Endothelial cell of umbilical vein (primary cell): ENCODE data around the gene P3H2. TPM values are rescaled to one million over a fixed set of nuclear protein-coding genes. Genes with fewer than 3 reads are reported as not detected.

Experiments used
- BruUV-seq: library from RNA; stranded (reverse); fragments of 400-500 nt; replicated peaks from 2 replicates; lab custom pipeline; 2021; lab: Mats Ljungman, UMichigan
- CTCF ChIA-PET: fragments of 300-600, 350-600 bp; sonication (Branson Sonifier 250); formaldehyde crosslinking; loops from one replicate; lab custom pipeline; 2021; ENCODE audit warnings: antibody characterized with exemption, inconsistent platforms; lab: Charles Lee
- POLR2A ChIA-PET: fragments of 300-600, 350-600 bp; sonication (Branson Sonifier 250); formaldehyde crosslinking; loops from one replicate; lab custom pipeline; 2021; ENCODE audit warnings: antibody characterized with exemption, inconsistent platforms; lab: Charles Lee
- DNase-seq: peaks from one replicate; pipeline ENCODE4 v3.0.0-alpha.2; 2011; ENCODE audit warnings: low read depth, low spot score
- FAIRE-seq: peaks from 2 replicates; lab custom pipeline; 2011; peaks lifted over from hg19 to GRCh38; lab: Jason Lieb, UNC
- H2AFZ ChIP-seq: 2 replicates; pipeline ENCODE4 v1.6.0; 2012; ENCODE audit warnings: low read depth, low read length, control low read depth, inconsistent platforms
- H3K27ac ChIP-seq: 2 replicates; pipeline ENCODE4 v1.5.1; 2011; ENCODE audit warnings: low read depth, mild to moderate bottlenecking, control low read depth, low read length, moderate library complexity; ENCODE audit not compliant: insufficient read depth
- H3K27me3 ChIP-seq, 2 experiments: 2 replicates each; pipeline versions ENCODE4 v1.6.0 to v1.6.1; 2011; ENCODE audit warnings: low read length in 2 of 2, mixed read lengths in 1 of 2; ENCODE audit not compliant: control insufficient read depth in 2 of 2, insufficient read depth in 2 of 2
- H3K36me3 ChIP-seq, 2 experiments: 2 replicates in 1 of 2; 3 replicates in 1 of 2; pipeline ENCODE4 v1.5.1; 2011; ENCODE audit warnings: low read length in 2 of 2, mild to moderate bottlenecking in 1 of 2, moderate library complexity in 1 of 2; ENCODE audit not compliant: control insufficient read depth in 2 of 2, insufficient read depth in 2 of 2; ENCODE audit errors: extremely low read depth in 1 of 2
- H3K4me1 ChIP-seq: 3 replicates; pipeline ENCODE4 v1.5.1; 2011; ENCODE audit warnings: mild to moderate bottlenecking, low read length; ENCODE audit not compliant: control insufficient read depth, insufficient read depth; ENCODE audit errors: extremely low read depth
- H3K4me2 ChIP-seq: 2 replicates; pipeline ENCODE4 v1.6.1; 2011; ENCODE audit warnings: low read length, control low read depth, mixed read lengths; ENCODE audit not compliant: insufficient read depth
- H3K4me3 ChIP-seq, 3 experiments: fragments of 200-600 bp in 1 of 3; sonication (generic), shearing (Covaris generic) in 1 of 3; replicated peaks in 1 of 3; 2 replicates each; pipeline ENCODE4 v1.5.1; 2011 to 2016; ENCODE audit warnings: control low read depth in 3 of 3, low read length in 3 of 3, mild to moderate bottlenecking in 2 of 3, inconsistent platforms in 1 of 3, low read depth in 1 of 3, moderate library complexity in 1 of 3; ENCODE audit not compliant: insufficient read depth in 1 of 3
- H3K79me2 ChIP-seq: 2 replicates; pipeline ENCODE4 v1.6.0; 2012; ENCODE audit warnings: low read length, inconsistent platforms; ENCODE audit not compliant: control insufficient read depth, insufficient read depth
- H3K9ac ChIP-seq: replicated peaks from 2 replicates; pipeline ENCODE3; 2011; ENCODE audit warnings: low read length, control low read depth; ENCODE audit not compliant: insufficient read depth; ENCODE audit errors: extremely low read depth
- H3K9me1 ChIP-seq: replicated peaks from 3 replicates; pipeline ENCODE4 v1.6.0; 2011; ENCODE audit warnings: mild to moderate bottlenecking, low read length; ENCODE audit not compliant: control insufficient read depth, insufficient read depth; ENCODE audit errors: extremely low read depth
- H3K9me3 ChIP-seq: replicated peaks from 2 replicates; pipeline ENCODE4 v1.5.1; 2012; ENCODE audit warnings: low read length, inconsistent platforms; ENCODE audit not compliant: control insufficient read depth, insufficient read depth
- H4K20me1 ChIP-seq: replicated peaks from 2 replicates; pipeline ENCODE3; 2011; ENCODE audit warnings: mild to moderate bottlenecking, low read length; ENCODE audit not compliant: control insufficient read depth, insufficient read depth; ENCODE audit errors: extremely low read depth
- EZH2 ChIP-seq: IDR thresholded peaks from 2 replicates; pipeline ENCODE4 v1.6.1; 2012; ENCODE audit warnings: borderline replicate concordance, low read depth, mild to moderate bottlenecking, moderate library complexity, low read length, inconsistent platforms; ENCODE audit not compliant: severe bottlenecking
- FOS ChIP-seq: IDR thresholded peaks from 2 replicates; pipeline ENCODE4 v1.6.1; 2011; ENCODE audit warnings: mild to moderate bottlenecking, low read length, moderate library complexity, borderline replicate concordance; ENCODE audit not compliant: insufficient read depth
- GATA2 ChIP-seq: IDR thresholded peaks from 2 replicates; pipeline ENCODE4 v1.7.0; 2011; ENCODE audit warnings: low read depth, mild to moderate bottlenecking, moderate library complexity, mixed read lengths, low read length; ENCODE audit not compliant: insufficient read length, insufficient read depth
- JUN ChIP-seq: IDR thresholded peaks from 2 replicates; pipeline ENCODE4 v1.6.1; 2011; ENCODE audit warnings: borderline replicate concordance, low read depth; ENCODE audit not compliant: insufficient read length, insufficient read depth
- MYC ChIP-seq: IDR thresholded peaks from one replicate; pipeline ENCODE4 v1.6.1; 2011; ENCODE audit warnings: mild to moderate bottlenecking, low read depth, low read length
- POLR2A ChIP-seq: IDR thresholded peaks from 2 replicates; pipeline ENCODE4 v1.6.1; 2012; ENCODE audit warnings: low read depth, mild to moderate bottlenecking, control low read depth, low read length
- POLR2AphosphoS5 ChIP-seq: IDR thresholded peaks from 2 replicates; pipeline ENCODE4 v1.6.1; 2012; ENCODE audit warnings: low read depth, mild to moderate bottlenecking, control low read depth, low read length, moderate library complexity; ENCODE audit not compliant: insufficient read depth
- dilution Hi-C: fragments of 300-500 bp; cut with MboI; formaldehyde crosslinking; loops from one replicate; pipeline ENCODE4 v1.15.0; 2019; ENCODE audit warnings: low sequenced_read_pairs; ENCODE audit not compliant: extremely low pct_ligation_motif_present
- intact Hi-C: fragments of 100-400 bp; cut with micrococcal nuclease; formaldehyde crosslinking; loops from one replicate; pipeline ENCODE4 v1.10.0; 2022
- polyA plus RNA-seq, 4 experiments: library from polyadenylated mRNA; depleted of rRNA in 3 of 4; stranded (reverse) in 3 of 4; unstranded in 1 of 4; fragments of >200 nt; gene quantifications; 2 replicates each; pipeline versions ENCODE4 v1.2.1 to v1.2.3, GENCODE V29; 2011 to 2012; ENCODE audit warnings: missing spikeins in 1 of 4
- total RNA-seq: library from RNA; stranded (reverse); gene quantifications from 2 replicates; pipeline ENCODE4 v1.2.3, GENCODE V29; 2021
- TF ChIP-seq, protein P1 (sequence below), 2 donors: IDR thresholded peaks; 1 replicate in 1 of 2; 2 replicates in 1 of 2; pipeline ENCODE4 v1.5.1; 2011; ENCODE audit warnings: low read length in 2 of 2, mild to moderate bottlenecking in 2 of 2, moderate library complexity in 2 of 2, control low read depth in 1 of 2, inconsistent platforms in 1 of 2, low read depth in 1 of 2; ENCODE audit not compliant: insufficient read depth in 1 of 2; ENCODE audit errors: extremely low read depth in 1 of 2
- TF ChIP-seq, protein P2 (sequence below): IDR thresholded peaks from 2 replicates; pipeline ENCODE4 v1.6.1; 2011; ENCODE audit not compliant: insufficient read depth, insufficient read length

P3H2 gene
- total and polyA plus RNA-seq, 2 donors (not counting 3 experiments of a cell fraction or from before 2014, with no cell fraction given) = 6.6 to 6.8 TPM

DNA sequence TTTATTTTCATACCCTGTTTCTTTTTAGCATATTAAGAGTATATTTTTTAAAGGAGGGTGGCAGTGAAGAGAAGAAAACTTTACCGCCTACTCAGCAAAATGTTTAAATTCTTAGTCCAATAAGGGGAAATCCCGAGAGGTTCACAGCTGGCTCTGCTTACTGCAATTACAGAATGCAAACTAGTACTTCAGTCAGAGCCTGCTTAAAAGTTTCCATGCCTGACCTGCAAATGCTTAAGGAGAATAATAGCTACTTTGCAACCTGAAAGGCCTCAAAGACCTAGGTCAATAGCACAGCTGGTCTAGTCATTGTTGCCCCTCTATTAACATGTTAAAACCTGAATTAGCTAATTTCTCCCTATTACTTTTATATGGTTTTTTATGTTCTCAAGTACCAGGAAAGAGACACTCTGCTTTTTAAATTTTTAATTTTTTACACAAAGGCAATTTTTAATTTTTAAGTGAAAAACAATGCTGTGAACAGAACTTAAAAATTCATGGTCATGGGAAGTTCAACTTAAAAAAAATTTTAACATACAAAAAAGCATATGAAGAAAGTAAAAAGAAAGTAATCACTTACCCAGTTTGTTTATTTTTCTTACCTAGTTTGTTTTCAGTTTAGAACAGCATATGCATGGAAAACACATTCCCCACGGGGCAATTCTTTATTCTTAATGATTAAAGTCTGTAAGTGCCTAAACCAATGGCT, 79.2 kb downstream of the P3H2 start:
- H3K9me3 ChIP-seq = no peaks in the 10 kb centered on the region
- FAIRE-seq (no peak), DNase-seq (no peak)
- H3K36me3 ChIP-seq = no peaks in the 10 kb centered on the region
- H3K9me1 ChIP-seq = no peaks in the 10 kb centered on the region
- H3K79me2 ChIP-seq = no peaks in the 10 kb centered on the region
- no peaks in the 10 kb centered on the region for H4K20me1 ChIP-seq
- intact Hi-C loops = no loop called here
- TF ChIP-seq POLR2AphosphoS5 (no peak), MYC (no peak), JUN (no peak), GATA2 (no peak), EZH2 (no peak), POLR2A (no peak), FOS (no peak)
- TF ChIP-seq, protein P1, sequence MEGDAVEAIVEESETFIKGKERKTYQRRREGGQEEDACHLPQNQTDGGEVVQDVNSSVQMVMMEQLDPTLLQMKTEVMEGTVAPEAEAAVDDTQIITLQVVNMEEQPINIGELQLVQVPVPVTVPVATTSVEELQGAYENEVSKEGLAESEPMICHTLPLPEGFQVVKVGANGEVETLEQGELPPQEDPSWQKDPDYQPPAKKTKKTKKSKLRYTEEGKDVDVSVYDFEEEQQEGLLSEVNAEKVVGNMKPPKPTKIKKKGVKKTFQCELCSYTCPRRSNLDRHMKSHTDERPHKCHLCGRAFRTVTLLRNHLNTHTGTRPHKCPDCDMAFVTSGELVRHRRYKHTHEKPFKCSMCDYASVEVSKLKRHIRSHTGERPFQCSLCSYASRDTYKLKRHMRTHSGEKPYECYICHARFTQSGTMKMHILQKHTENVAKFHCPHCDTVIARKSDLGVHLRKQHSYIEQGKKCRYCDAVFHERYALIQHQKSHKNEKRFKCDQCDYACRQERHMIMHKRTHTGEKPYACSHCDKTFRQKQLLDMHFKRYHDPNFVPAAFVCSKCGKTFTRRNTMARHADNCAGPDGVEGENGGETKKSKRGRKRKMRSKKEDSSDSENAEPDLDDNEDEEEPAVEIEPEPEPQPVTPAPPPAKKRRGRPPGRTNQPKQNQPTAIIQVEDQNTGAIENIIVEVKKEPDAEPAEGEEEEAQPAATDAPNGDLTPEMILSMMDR (IDR thresholded peaks at IDR 0.05; ENCODE audit: extremely low read depth in 1 of 2, insufficient read depth in 1 of 2, low read depth in 1 of 2, low read length in 2 of 2) = no peak
- TF ChIP-seq, protein P2, sequence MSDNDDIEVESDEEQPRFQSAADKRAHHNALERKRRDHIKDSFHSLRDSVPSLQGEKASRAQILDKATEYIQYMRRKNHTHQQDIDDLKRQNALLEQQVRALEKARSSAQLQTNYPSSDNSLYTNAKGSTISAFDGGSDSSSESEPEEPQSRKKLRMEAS = no peak
- no peaks in the 10 kb centered on the region for H3K4me1 ChIP-seq
- CTCF ChIA-PET = interaction anchor here (1.1 kb wide), 1 partner anchor 79 kb away, joined by 3 read pairs; the partner anchor contains the start of gene P3H2
- no peaks in the 10 kb centered on the region for H3K27me3 ChIP-seq
- dilution Hi-C loops = no loop called here
- no TSS peak for BruUV-seq
- no peak overlapping the region for H3K27ac ChIP-seq
- H2AFZ ChIP-seq = no peak overlapping the region
- POLR2A ChIA-PET = interaction anchor here (0.7 kb wide), 1 partner anchor 43 kb away, joined by 3 read pairs; no protein-coding TSS in a partner anchor
- H3K9ac ChIP-seq = no peak overlapping the region
- H3K4me2 ChIP-seq = no peak overlapping the region
- H3K4me3 ChIP-seq = no peak overlapping the region
